Thoracic aorta (tissue), 2 donors: Measurements from ENCODE around the gene LSM2. TPM values are rescaled to one million over a fixed set of nuclear protein-coding genes. Genes with fewer than 3 reads are reported as not detected.
"Not testable (repeated sequence)": the region's sequence is repeated elsewhere in the genome, so short reads cannot be mapped to it uniquely, and the experiment has no call there.

ENCODE experiments used
- ATAC-seq: fragments of 150-250 bp; one replicate; pipeline ENCODE4 v1.8.0; 2017; ENCODE audit warnings: low read depth; ENCODE audit not compliant: insufficient number of reproducible peaks, low FRiP score
- DNase-seq: peaks from one replicate; pipeline ENCODE4 v3.0.0-alpha.2; 2020; ENCODE audit warnings: low spot score
- H3K27ac ChIP-seq, 2 donors: fragments of 200-600 bp; sonication (generic); 1 replicate in 1 of 2; 2 replicates in 1 of 2; pipeline ENCODE4 v1.5.1; 2016; ENCODE audit warnings: mild to moderate bottlenecking in 2 of 2, moderate library complexity in 2 of 2
- H3K27me3 ChIP-seq: fragments of 200-600 bp; sonication (generic); replicated peaks from 2 replicates; pipeline ENCODE4 v1.6.0; 2016; ENCODE audit warnings: mild to moderate bottlenecking; ENCODE audit not compliant: insufficient read depth
- H3K36me3 ChIP-seq: fragments of 200-600 bp; sonication (generic); one replicate; pipeline ENCODE4 v1.5.1; 2016
- H3K4me1 ChIP-seq, 2 donors: fragments of 200-600 bp; sonication (generic); 1 replicate in 1 of 2; 2 replicates in 1 of 2; pipeline versions ENCODE4 v1.5.1 to v1.6.0; 2016; ENCODE audit warnings: low read depth in 2 of 2, mild to moderate bottlenecking in 1 of 2; ENCODE audit not compliant: control insufficient read depth in 1 of 2
- H3K4me3 ChIP-seq: fragments of 200-600 bp; sonication (generic); 2 replicates; pipeline ENCODE4 v1.5.1; 2016; ENCODE audit warnings: mild to moderate bottlenecking
- H3K9me3 ChIP-seq: fragments of 200-600 bp; sonication (generic); 2 replicates; pipeline ENCODE4 v1.5.1; 2016
- CTCF ChIP-seq: fragments of 200-600 bp; sonication (generic); IDR thresholded peaks from one replicate; pipeline ENCODE4 v1.5.1; 2019; ENCODE audit warnings: antibody characterized with exemption
- total RNA-seq, 2 donors: library from RNA; depleted of rRNA; stranded (reverse); fragments of >200 nt; gene quantifications; one replicate each; pipeline versions ENCODE4 v1.1.0 to v1.2.3, GENCODE V29; 2016

Gene LSM2
- total RNA-seq, 2 donors from 2014 or later = 21.2 to 40.1 TPM

GRCh38 chr6:31805939-31806469 is 762 bp downstream of the LSM2 start:
- no peak for TF ChIP-seq CTCF
- no peaks in the 10 kb centered on the region for H3K27me3 ChIP-seq
- peaks cover 12 to 19% of the 10 kb centered on the region in 2 donors for H3K4me1 ChIP-seq
- H3K36me3 ChIP-seq = no peaks in the 10 kb centered on the region
- no peaks in the 10 kb centered on the region for H3K9me3 ChIP-seq
- DNase-seq (no peak), ATAC-seq (no peak)
- H3K27ac ChIP-seq = peak overlapping the region; percentile 91 to 92
- peak overlapping the region; percentile 80 for H3K4me3 ChIP-seq

- not testable (repeated sequence) for H3K4me3 ChIP-seq, H3K27ac ChIP-seq, DNase-seq, ATAC-seq, H3K27me3 ChIP-seq, H3K36me3 ChIP-seq, H3K9me3 ChIP-seq
- peaks cover 19 to 25% of the 10 kb centered on the region in 2 donors for H3K4me1 ChIP-seq
Observed at GRCh38 chr6:31801031-31801927, 5.5 kb downstream of the LSM2 start.

- Histone ChIP-seq H3K27me3 (no peaks in the 10 kb centered on the region), H3K36me3 (no peaks in the 10 kb centered on the region), H3K9me3 (no peaks in the 10 kb centered on the region), H3K4me1 (peaks cover 15 to 18% of the 10 kb centered on the region in 2 donors), H3K27ac (peak overlapping the region; percentile 87 to 89), H3K4me3 (no peak overlapping the region)
- DNase-seq (no peak), ATAC-seq (peak; percentile 39)
- no peak for TF ChIP-seq CTCF
Observed at GRCh38 chr6:31799781-31800180, 7.0 kb downstream of the LSM2 start.

- Histone ChIP-seq H3K4me1 (peaks cover 23 to 28% of the 10 kb centered on the region in 2 donors), H3K36me3 (no peaks in the 10 kb centered on the region), H3K4me3 (no peak overlapping the region), H3K27ac (peak overlapping the region in 1 of 2 donors; percentile 98), H3K27me3 (no peaks in the 10 kb centered on the region), H3K9me3 (no peaks in the 10 kb centered on the region)
- no peak for TF ChIP-seq CTCF
- no peak for DNase-seq
- no peak for ATAC-seq
Observed at GRCh38 chr6:31797588-31797987, 9.2 kb downstream of the LSM2 start.

- H3K36me3 ChIP-seq = no peaks in the 10 kb centered on the region
- H3K4me3 ChIP-seq = no peak overlapping the region
- DNase-seq (no peak), ATAC-seq (no peak)
- no peak for TF ChIP-seq CTCF
- H3K9me3 ChIP-seq = no peaks in the 10 kb centered on the region
- H3K27ac ChIP-seq = peak overlapping the region; percentile 14 to 98
- H3K4me1 ChIP-seq = peaks cover 23 to 28% of the 10 kb centered on the region in 2 donors
- H3K27me3 ChIP-seq = no peaks in the 10 kb centered on the region
Observed at GRCh38 chr6:31796993-31797385, 9.8 kb downstream of the LSM2 start.
